Measurements from ENCODE around the gene TRABD2B.

Gene TRABD2B

DNA sequence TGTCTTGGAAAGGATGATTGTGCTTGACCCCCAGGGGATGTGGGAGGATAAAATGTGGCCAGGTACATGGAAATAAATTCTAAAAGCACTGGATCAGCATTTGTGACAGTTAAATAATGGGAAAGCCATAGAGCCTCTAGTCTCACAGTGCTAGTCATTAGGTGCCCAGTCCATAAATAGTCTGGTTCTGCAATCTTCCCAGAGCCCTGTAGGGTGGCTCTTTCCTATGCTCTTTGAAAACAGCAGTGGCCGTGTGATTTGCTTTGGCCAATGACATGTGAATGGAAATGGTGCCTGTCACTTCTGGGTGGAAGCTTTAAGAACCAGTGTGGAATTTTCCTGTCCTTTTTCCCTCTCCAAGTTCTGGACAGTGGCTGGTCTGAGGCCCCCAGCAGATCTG is 113.2 kb downstream of the TRABD2B start:
- no peak for FAIRE-seq

DNA sequence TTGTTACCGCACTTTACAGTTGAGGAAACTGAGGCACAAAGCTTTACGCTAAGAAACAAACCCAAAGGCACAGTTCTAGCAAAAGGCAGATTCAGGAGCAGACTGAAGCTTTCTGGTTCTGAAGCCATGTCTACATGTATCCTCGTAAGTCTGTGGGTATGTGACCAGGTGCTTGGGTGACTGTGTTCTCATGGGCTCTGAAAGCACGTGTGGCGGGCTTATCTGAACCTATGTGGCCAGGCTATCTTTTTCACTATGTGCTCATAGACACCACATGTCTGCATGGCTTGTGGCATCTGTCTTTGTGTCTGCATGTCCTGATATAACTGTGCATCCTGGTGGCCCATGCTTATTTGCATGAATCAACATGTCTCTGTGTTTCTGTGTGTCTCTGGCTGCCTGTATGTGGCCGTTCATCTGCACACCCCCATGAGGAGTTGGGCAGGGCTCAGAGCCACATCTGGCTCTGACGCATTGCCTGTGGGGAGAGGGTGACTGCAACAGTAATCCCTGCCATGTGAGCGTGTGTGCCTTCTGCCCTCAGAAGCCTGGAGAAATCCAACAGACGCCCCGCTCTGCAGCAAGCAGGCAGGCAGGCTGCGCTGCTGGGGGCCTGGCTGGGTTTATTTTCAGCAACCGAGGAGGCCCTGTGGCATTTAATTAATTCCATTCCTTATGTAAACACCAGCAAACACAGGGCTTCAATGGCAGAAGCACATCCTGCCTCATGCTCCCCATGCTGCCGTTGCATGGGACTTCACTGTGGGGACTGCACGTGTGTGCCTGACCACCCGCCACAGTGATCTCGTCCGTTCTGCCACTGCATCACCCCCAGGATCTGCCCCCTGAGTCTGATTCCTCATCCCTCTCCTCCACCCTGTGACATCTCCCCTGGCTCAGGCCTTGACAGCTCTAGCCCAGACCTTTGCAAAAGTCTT is 115.4 kb downstream of the TRABD2B start:
- FAIRE-seq (peak; percentile 35), DNase-seq (ENCODE audit: low spot score) (no peak)

More for the DNA sequence above, 113.2 kb downstream of the TRABD2B start:
- no peak for DNase-seq (ENCODE audit: low spot score)

DNA sequence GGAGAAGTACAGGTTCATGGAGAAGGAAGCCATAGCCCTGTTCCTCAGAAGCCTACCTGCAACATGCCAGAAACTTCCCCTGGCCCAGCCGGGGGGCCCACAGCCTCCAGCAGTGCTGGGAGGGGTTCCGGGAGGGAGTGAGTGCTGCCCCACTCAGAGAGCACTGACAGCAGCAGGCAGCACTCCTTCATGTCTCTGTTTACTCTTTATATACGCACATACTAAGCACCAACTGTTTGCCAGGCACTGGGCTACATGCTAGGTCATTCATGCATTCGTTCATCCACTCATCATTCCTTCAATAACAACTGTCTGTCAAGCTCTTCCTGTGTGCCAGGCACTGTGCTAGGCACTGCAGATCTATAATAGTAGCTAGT is 120.6 kb downstream of the TRABD2B start:
- no peak for DNase-seq (ENCODE audit: low spot score)
- no peak for FAIRE-seq

- no peak for FAIRE-seq
These were observed 121.2 kb downstream of the TRABD2B start for GRCh38 chr1:47875831-47876586.

DNA sequence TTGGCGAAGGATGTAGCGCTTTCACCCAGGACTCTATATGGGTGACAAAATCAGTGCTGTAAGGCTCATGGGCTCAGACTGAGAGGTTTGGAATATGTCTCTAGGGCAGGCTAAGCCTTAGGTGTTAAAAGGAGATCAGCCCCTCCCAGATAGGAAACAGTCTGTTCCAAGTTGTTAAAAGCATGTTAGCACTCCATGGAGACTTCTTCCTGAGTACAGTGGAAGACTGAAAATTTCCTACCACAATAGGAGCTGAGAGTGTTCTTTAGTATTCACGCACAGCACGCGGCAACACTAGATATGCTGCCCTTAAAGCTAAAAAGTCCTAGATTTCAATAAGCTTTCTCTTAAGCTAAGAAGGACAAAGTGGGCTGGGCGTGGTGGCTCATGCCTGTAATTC is 122.1 kb downstream of the TRABD2B start:
- DNase-seq (ENCODE audit: low spot score) (no peak), FAIRE-seq (no peak)

More at GRCh38 chr1:47875831-47876586, 121.2 kb downstream of the TRABD2B start:
- DNase-seq (ENCODE audit: low spot score), result peak; percentile 50

DNA sequence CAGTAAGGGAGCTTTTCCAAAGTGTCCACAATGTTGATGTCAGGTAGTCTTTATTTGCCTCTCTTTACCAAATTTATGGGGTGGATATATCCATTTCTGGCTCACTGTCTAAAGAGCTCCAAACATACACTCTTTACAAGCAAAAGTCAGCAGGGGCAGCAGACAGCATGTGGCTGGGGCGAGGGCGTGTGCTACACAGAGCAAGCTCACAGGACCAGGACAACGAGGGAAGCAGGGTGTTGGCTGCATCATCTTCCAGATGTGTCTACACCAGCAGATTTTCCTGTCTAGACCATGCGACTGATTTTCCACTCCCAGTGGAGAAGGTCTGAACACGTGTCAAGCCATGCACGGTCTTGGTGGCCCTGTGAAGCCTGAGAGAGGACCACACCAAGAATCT is 123.8 kb downstream of the TRABD2B start:
- FAIRE-seq, result no peak
- DNase-seq (ENCODE audit: low spot score), result no peak

DNA sequence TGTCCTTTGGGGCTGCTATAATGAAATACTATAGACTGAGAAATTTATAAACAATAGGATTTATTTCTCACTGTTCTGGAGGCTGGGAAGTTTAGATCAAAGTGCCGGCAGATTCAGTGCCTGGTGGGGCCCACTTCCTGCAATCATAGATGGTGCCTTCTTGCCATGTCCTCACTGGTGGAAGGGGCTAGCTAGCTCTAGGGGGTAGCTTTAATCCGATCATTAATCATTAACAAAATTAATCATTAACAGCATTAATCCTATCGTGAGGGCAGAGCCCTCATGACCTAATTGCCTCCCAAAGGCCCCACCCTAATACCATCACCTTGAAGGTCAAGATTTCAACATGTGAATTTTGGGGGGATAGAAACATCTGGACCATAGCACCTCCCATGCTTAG is 124.3 kb downstream of the TRABD2B start:
- DNase-seq (ENCODE audit: low spot score) (no peak), FAIRE-seq (no peak)

DNA sequence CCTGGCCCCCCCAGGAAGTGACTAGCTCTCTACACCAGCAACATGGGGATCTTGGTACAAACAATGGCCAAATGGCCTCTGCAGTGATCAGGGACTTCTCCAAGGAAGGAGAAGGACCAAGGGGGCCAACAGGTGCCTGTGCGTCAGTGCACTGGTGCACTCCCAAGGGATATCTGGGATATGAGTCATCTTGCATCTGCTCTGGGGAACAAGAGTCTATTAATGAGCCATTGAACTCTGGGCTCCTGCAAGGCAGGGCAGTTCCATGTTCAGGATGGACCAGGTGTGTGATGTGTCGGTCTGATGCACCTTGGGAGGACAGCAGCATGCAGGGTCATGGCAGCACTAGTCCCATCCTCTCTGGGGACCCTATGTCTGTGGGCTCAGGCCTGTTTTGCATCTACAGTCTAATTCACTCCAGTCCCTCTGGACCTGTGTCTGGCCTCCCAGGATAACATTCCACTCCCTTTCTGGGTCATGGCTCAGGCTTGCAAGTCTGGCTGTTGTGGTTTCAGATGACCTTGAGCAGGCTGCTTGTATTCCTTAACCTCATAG is 125.3 kb downstream of the TRABD2B start:
- peak; percentile 5 for FAIRE-seq
- DNase-seq (ENCODE audit: low spot score), result peak; percentile 94

GRCh38 chr1:47870946-47871676 is 126.1 kb downstream of the TRABD2B start:
- DNase-seq (ENCODE audit: low spot score), result peak; percentile 44
- no peak for FAIRE-seq

DNA sequence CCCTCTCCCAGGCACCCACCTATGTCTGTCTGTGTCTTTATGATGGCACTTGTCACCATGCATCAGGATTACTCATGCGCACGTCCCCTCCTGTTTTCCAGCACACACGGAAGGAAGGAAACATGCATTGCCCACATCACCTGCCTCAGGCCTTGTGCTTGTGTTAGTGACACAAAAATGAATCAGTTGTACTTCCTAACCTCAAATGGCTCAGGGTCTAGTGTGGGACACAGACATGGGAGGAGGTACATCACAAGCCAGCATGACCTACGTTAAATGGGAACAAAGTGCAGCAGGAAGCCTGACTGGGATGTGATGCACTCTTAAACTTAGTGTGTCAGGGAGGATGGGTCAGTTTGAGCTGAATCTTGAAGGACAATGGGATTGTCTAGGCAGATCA is 126.7 kb downstream of the TRABD2B start:
- FAIRE-seq (peak; percentile 88), DNase-seq (ENCODE audit: low spot score) (no peak)

DNA sequence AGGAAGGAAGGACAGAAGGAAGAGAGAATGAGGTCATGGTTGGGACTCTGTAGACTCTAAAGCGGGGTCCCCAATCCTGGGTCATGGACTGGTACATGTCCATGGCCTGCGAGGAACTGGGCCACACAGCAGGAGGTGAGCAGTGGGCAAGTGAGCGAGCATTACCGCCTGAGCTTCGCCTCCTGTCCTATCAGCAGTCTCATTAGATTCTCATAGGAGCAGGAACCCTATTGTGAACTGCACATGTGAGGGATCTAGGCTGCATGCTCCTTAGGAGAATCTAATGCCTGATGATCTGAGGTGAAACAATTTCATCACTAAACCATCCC is 128.9 kb downstream of the TRABD2B start:
- no peak for DNase-seq (ENCODE audit: low spot score)
- no peak for FAIRE-seq

GRCh38 chr1:47867438-47868347 is 129.5 kb downstream of the TRABD2B start:
- FAIRE-seq (no peak), DNase-seq (ENCODE audit: low spot score) (no peak)

- FAIRE-seq (no peak), DNase-seq (ENCODE audit: low spot score) (no peak)
These were observed 130.4 kb downstream of the TRABD2B start for GRCh38 chr1:47866601-47867437.

DNA sequence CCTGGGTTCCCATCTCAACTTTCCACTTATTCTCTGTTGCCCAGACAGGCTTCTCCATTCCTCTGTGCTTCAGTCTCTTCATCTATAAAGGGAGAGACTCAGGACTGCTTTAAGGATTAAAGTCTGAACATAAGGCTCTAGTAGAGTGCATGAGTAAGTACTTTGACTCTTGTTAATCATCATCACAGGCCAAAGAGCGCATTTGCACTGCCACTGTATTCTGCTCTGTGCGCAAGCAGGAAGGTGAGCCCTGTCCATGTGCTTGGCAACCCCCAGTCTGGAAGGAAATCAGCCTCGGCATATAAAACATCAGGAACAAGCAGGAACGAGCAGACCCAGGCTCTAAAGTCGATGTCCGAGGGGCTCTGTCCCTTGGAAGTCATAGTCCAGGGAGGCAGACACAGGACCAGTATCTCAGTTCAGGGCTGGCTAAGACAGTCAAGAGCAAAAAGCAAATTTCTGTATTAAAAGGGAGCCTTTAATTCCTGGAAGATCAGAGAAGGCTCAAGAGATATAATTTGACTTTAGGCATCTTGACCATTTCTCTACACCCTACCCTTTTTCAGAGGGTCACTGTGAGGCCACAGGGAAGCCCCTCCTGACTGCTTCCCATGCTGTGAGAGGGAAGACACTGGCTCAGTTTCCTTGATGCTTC is 131.2 kb downstream of the TRABD2B start:
- DNase-seq (ENCODE audit: low spot score) (no peak), FAIRE-seq (no peak)

- FAIRE-seq (no peak), DNase-seq (ENCODE audit: low spot score) (no peak)
These were observed 138.0 kb downstream of the TRABD2B start for GRCh38 chr1:47859092-47859743.

DNA sequence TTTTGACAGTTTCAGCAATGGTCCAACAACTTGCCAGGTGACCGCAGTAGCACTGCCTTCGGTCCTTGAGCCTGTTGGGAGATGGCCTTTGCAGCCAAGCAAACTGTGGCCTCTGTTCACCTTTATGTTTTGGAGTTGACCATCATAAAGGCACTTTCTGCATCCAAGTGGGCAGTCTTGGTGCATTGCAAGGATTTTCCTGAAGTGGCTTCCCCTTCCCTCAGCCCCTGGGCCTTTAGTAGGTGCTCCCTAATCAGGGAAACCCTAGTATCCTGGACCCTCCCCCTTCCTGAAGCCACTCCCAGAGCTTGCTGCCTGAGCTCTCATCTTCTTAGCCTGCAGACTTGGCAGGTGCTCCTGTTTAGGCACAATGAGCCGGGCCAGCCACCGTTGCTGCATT is 140.2 kb downstream of the TRABD2B start:
- FAIRE-seq (no peak), DNase-seq (ENCODE audit: low spot score) (no peak)

DNA sequence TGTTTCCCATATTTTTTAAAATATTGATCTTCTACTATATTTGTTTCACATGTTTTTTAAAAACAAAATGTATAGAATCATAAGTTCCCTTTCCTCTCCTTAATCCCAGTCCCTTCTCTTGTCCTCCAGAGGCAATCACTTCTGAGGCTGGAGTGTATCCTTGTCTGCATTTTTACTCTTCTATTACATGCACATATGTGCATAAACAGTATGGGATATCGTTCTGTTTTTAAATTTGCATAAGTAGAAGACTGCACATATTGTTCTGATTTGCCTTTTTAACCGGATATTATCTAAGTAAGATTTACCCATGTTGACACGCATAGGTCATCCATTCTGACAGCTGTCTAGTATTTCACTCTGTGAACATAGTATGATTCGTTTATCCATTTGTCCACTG is 142.0 kb downstream of the TRABD2B start:
- FAIRE-seq (no peak), DNase-seq (ENCODE audit: low spot score) (no peak)

- FAIRE-seq, result no peak
- DNase-seq (ENCODE audit: low spot score), result no peak
These were observed 142.5 kb downstream of the TRABD2B start for GRCh38 chr1:47854552-47855144.
